PC-9 (cell line): ENCODE results near the gene ADGRD1. TPM values are rescaled to one million over a fixed set of nuclear protein-coding genes. Genes with fewer than 3 reads are reported as not detected.

Experiments used
- BruUV-seq: library from RNA; stranded (reverse); fragments of 400-500 nt; replicated peaks from 2 replicates; lab custom pipeline; 2021; lab: Mats Ljungman, UMichigan
- CTCF ChIA-PET: fragments of 300-600 bp; sonication (Branson Sonifier 250); formaldehyde crosslinking; loops from one replicate; lab custom pipeline; 2022; ENCODE audit warnings: antibody characterized with exemption; lab: Charles Lee
- POLR2A ChIA-PET: fragments of 300-600 bp; sonication (Branson Sonifier 250); formaldehyde crosslinking; loops from one replicate; lab custom pipeline; 2022; ENCODE audit warnings: antibody characterized with exemption; ENCODE audit not compliant: unreplicated experiment; lab: Charles Lee
- DNase-seq, 2 experiments: peaks; one replicate each; pipeline versions ENCODE4 v3.0.0 to v3.0.0-alpha.2; 2015 to 2022; ENCODE audit warnings: mixed read lengths in 1 of 2
- H2AFZ ChIP-seq: fragments of 200-600 bp; sonication (generic); 2 replicates; pipeline ENCODE4 v1.8.1; 2017; ENCODE audit warnings: antibody characterized with exemption
- H3F3A ChIP-seq: fragments of 200-600 bp; sonication (generic); 2 replicates; pipeline ENCODE4 v1.8.1; 2017; ENCODE audit warnings: antibody characterized with exemption, mild to moderate bottlenecking, low read depth; ENCODE audit not compliant: insufficient read depth
- H3K27ac ChIP-seq: fragments of 200-600 bp; sonication (generic); 2 replicates; pipeline ENCODE4 v1.6.1; 2016; ENCODE audit warnings: mixed run types
- H3K27me3 ChIP-seq: fragments of 200-600 bp; sonication (generic); 2 replicates; pipeline ENCODE4 v1.6.1; 2016; ENCODE audit warnings: low read depth, mixed run types; ENCODE audit not compliant: insufficient read depth
- H3K36me3 ChIP-seq: fragments of 200-600 bp; sonication (generic); 2 replicates; pipeline ENCODE4 v1.6.1; 2016; ENCODE audit warnings: low read depth, mixed run types
- H3K4me1 ChIP-seq: fragments of 200-600 bp; sonication (generic); replicated peaks from 2 replicates; pipeline ENCODE4 v1.6.1; 2016; ENCODE audit warnings: mixed run types; ENCODE audit not compliant: insufficient read depth
- H3K4me2 ChIP-seq: fragments of 200-600 bp; sonication (generic); 2 replicates; pipeline ENCODE4 v1.6.1; 2017; ENCODE audit warnings: mixed run types
- H3K4me3 ChIP-seq: fragments of 200-600 bp; sonication (generic); 2 replicates; pipeline ENCODE4 v1.6.1; 2016; ENCODE audit warnings: mixed run types
- H3K79me2 ChIP-seq: fragments of 200-600 bp; sonication (generic); 2 replicates; pipeline ENCODE4 v1.6.1; 2017; ENCODE audit warnings: low read depth, mixed run types
- H3K9me2 ChIP-seq: fragments of 200-600 bp; sonication (generic); 2 replicates; pipeline ENCODE4 v1.8.1; 2017; ENCODE audit warnings: mild to moderate bottlenecking; ENCODE audit not compliant: insufficient read depth
- H3K9me3 ChIP-seq: fragments of 200-600 bp; sonication (generic); 2 replicates; pipeline ENCODE4 v1.8.1; 2016; ENCODE audit warnings: low read depth; ENCODE audit not compliant: insufficient read depth
- H4K20me1 ChIP-seq: fragments of 200-600 bp; sonication (generic); 2 replicates; pipeline ENCODE4 v1.8.1; 2017; ENCODE audit not compliant: insufficient read depth
- EZH2 ChIP-seq: fragments of 200-600 bp; sonication (generic); IDR thresholded peaks from 2 replicates; pipeline ENCODE4 v1.8.0; 2017; ENCODE audit warnings: antibody characterized with exemption, low read depth
- intact Hi-C: fragments of 100-400 bp; cut with micrococcal nuclease; formaldehyde crosslinking; loops from one replicate; pipeline ENCODE4 v1.10.0; 2022; ENCODE audit not compliant: unreplicated experiment
- total RNA-seq: library from RNA; stranded (reverse); gene quantifications from 2 replicates; pipeline ENCODE4 v1.2.3, GENCODE V29; 2021
- TF ChIP-seq, protein P1 (sequence below): fragments of 200-600 bp; sonication (generic); conservative IDR thresholded peaks from 2 replicates; pipeline ENCODE4 v1.6.1; 2017; ENCODE audit warnings: mixed run types, antibody characterized with exemption, mild to moderate bottlenecking, moderate library complexity

Gene ADGRD1
- total RNA-seq, 1 experiment from 2014 or later, result not detected

DNA sequence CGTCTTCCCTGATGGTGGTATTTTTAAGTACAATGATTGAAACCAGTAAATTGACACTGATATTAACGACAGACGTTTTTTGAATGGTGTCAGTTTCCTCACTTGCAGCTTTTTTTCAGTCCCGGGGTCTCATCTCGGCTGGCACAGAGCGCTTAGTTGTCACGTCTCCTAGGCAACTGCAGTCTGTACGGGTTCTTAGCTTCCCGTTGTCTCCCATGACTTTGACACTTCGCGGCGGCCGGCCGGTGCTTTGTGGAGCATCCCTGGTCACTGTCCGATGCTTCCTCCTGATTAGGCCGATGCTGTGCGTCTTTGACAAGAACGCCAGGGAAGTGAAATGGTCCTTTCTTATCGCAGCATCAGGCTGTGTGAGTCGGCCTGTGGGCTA lies 67.4 kb downstream of the ADGRD1 start:
- no peak overlapping the region for H3K4me3 ChIP-seq
- H3F3A ChIP-seq, result no peaks in the 10 kb centered on the region
- no peaks in the 10 kb centered on the region for H3K36me3 ChIP-seq
- no peak overlapping the region for H2AFZ ChIP-seq
- H3K9me2 ChIP-seq, result no peaks in the 10 kb centered on the region
- POLR2A ChIA-PET, result no interaction called here
- no peak overlapping the region for H3K4me2 ChIP-seq
- no peak overlapping the region for H3K27ac ChIP-seq
- BruUV-seq, result no TSS peak
- no peaks in the 10 kb centered on the region for H4K20me1 ChIP-seq
- H3K79me2 ChIP-seq, result no peaks in the 10 kb centered on the region
- H3K27me3 ChIP-seq, result peaks cover 93% of the 10 kb centered on the region
- H3K9me3 ChIP-seq, result no peaks in the 10 kb centered on the region
- no peak for DNase-seq
- intact Hi-C loops, result no loop called here
- TF ChIP-seq, protein P1, sequence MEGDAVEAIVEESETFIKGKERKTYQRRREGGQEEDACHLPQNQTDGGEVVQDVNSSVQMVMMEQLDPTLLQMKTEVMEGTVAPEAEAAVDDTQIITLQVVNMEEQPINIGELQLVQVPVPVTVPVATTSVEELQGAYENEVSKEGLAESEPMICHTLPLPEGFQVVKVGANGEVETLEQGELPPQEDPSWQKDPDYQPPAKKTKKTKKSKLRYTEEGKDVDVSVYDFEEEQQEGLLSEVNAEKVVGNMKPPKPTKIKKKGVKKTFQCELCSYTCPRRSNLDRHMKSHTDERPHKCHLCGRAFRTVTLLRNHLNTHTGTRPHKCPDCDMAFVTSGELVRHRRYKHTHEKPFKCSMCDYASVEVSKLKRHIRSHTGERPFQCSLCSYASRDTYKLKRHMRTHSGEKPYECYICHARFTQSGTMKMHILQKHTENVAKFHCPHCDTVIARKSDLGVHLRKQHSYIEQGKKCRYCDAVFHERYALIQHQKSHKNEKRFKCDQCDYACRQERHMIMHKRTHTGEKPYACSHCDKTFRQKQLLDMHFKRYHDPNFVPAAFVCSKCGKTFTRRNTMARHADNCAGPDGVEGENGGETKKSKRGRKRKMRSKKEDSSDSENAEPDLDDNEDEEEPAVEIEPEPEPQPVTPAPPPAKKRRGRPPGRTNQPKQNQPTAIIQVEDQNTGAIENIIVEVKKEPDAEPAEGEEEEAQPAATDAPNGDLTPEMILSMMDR, result no peak
- no peak for TF ChIP-seq EZH2
- CTCF ChIA-PET, result no interaction called here
- no peaks in the 10 kb centered on the region for H3K4me1 ChIP-seq

DNA sequence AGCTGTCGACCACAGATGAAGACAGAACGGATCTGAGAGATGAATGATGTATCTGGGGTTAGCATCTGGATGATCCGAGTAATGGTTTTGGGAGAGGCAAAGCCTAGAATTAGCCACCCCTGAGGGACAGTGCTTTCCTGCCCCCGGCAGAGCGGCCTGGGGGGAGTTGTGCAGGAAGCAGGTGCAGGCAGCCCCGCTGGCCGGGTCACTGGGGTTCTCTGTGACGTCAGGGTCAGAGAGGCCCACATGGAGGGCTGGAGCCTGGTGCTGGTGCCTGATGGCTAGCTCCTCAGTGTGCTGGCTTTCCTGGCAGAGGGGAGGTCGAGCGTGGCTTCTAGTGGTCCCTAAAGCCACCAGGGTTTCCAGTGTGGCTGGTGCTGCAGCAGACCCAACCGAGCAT lies 70.3 kb downstream of the ADGRD1 start:
- Histone ChIP-seq H3K9me2 (no peaks in the 10 kb centered on the region), H3K36me3 (no peaks in the 10 kb centered on the region), H3K27ac (no peak overlapping the region), H3K79me2 (no peaks in the 10 kb centered on the region), H3K27me3 (peaks cover 94% of the 10 kb centered on the region), H3K9me3 (no peaks in the 10 kb centered on the region), H2AFZ (no peak overlapping the region), H3K4me2 (no peak overlapping the region), H3F3A (no peaks in the 10 kb centered on the region), H3K4me3 (no peak overlapping the region), H3K4me1 (no peaks in the 10 kb centered on the region), H4K20me1 (no peaks in the 10 kb centered on the region)
- POLR2A ChIA-PET, result no interaction called here
- no TSS peak for BruUV-seq
- DNase-seq, result no peak
- intact Hi-C loops, result no loop called here
- no peak for TF ChIP-seq EZH2
- TF ChIP-seq, protein P1, result no peak
- CTCF ChIA-PET, result no interaction called here

- no TSS peak for BruUV-seq
- Histone ChIP-seq H3K4me1 (no peaks in the 10 kb centered on the region), H3K4me3 (no peak overlapping the region), H3K79me2 (no peaks in the 10 kb centered on the region), H3K27me3 (peaks cover 93% of the 10 kb centered on the region), H3K9me2 (no peaks in the 10 kb centered on the region), H3K27ac (no peak overlapping the region), H3K9me3 (no peaks in the 10 kb centered on the region), H3K36me3 (no peaks in the 10 kb centered on the region), H3K4me2 (no peak overlapping the region), H3F3A (no peaks in the 10 kb centered on the region), H2AFZ (no peak overlapping the region), H4K20me1 (no peaks in the 10 kb centered on the region)
- no peak for DNase-seq
- CTCF ChIA-PET, result no interaction called here
- intact Hi-C loops, result no loop called here
- POLR2A ChIA-PET, result no interaction called here
- no peak for TF ChIP-seq EZH2
- TF ChIP-seq, protein P1, result no peak
These were observed 71.0 kb downstream of the ADGRD1 start for GRCh38 chr12:131024721-131025120.
